Measurements from ENCODE around the gene ARID4B. TPM values are rescaled to one million over a fixed set of nuclear protein-coding genes. Genes with fewer than 3 reads are reported as not detected.

Gene ARID4B
- total and polyA plus RNA-seq, 2 of the 13 experiments (the other 11 are each of a cell fraction or from before 2014, with no cell fraction given): 9.7 to 24.6 TPM

DNA sequence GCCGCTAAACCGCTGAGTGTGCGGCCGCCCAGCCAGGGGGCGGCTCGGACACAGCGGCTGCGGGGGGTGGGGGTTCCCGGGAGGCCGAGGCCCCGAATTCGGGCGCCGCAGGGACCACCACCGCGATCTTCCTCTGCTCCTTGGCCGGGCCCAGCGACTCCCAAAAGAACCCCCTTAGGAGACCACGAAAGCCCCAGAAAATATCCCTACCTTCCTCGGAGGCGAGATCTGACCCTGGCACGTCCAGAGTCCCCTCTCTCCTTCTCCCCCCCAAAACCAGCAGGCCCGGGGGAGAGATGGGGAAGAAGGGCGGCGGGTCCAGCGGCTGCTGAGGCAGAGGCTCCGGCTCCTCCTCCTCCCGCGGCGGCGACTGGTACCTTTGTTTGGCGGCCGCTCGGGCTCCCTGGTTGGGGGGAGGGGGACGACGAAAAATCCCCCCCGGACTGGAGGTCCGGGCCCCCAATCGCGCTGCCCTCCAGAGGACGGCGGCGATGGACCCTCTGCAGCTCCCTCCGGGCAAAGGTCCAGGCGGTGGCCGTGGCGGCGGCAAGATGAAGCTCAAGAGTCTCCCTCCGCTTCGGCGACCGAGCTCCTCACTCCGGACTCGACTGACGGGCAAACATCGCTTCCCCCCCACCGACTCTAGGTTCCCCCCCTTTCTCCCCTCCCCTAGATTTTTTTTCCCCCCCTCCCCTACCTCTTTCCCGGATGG lies at the start of gene ARID4B (continued):
- TF ChIP-seq BCLAF1 (IDR thresholded peaks at IDR 0.05) (no peak), ZNF746 (CRISPR knock-in tag; IDR thresholded peaks at IDR 0.05) (peak; percentile 81), MAFF (IDR thresholded peaks at IDR 0.05; ENCODE audit: low read depth, low read length) (no peak), ZBTB44 (CRISPR knock-in tag; IDR thresholded peaks at IDR 0.05) (0 out of 2 replicates have a peak, but pooled peaks have one; percentile 61), MIER2 (CRISPR knock-in tag; IDR thresholded peaks at IDR 0.05) (no peak), ZNF431 (CRISPR knock-in tag; IDR thresholded peaks at IDR 0.05; ENCODE audit: borderline replicate concordance, low read depth) (no peak), ASH2L (IDR thresholded peaks at IDR 0.05; ENCODE audit: insufficient read length, low read depth, low read length) (peak; percentile 42), ZZZ3 (CRISPR knock-in tag; IDR thresholded peaks at IDR 0.05; ENCODE audit: borderline replicate concordance) (no peak), REPIN1 (CRISPR knock-in tag; IDR thresholded peaks at IDR 0.05; ENCODE audit: borderline replicate concordance, low read depth) (no peak), NFKB2 (CRISPR knock-in tag; IDR thresholded peaks at IDR 0.05; ENCODE audit: borderline replicate concordance) (peak; percentile 20; the same call in 1 of the 2 replicates), ZNF777 (CRISPR knock-in tag; IDR thresholded peaks at IDR 0.05) (no peak), ISX (CRISPR knock-in tag; conservative IDR thresholded peaks at IDR 0.05) (no peak), YEATS4 (CRISPR knock-in tag; IDR thresholded peaks at IDR 0.05; ENCODE audit: borderline replicate concordance) (peak; percentile 67), RFXANK (CRISPR knock-in tag; IDR thresholded peaks at IDR 0.05) (no peak), NR2F2 (IDR thresholded peaks at IDR 0.05; ENCODE audit: borderline replicate concordance, low read depth) (no peak), ZNF580 (CRISPR knock-in tag; IDR thresholded peaks at IDR 0.05; ENCODE audit: borderline replicate concordance, low read depth) (peak; percentile 48; the same call in 1 of the 2 replicates), TEAD2 (CRISPR knock-in tag; IDR thresholded peaks at IDR 0.05) (no peak), ZNF574 (CRISPR knock-in tag; IDR thresholded peaks at IDR 0.05) (no peak), NFIC (IDR thresholded peaks at IDR 0.05; ENCODE audit: low read length) (no peak), ZNF768 (CRISPR knock-in tag; IDR thresholded peaks at IDR 0.05) (no peak)
- TF ChIP-seq, protein P1, sequence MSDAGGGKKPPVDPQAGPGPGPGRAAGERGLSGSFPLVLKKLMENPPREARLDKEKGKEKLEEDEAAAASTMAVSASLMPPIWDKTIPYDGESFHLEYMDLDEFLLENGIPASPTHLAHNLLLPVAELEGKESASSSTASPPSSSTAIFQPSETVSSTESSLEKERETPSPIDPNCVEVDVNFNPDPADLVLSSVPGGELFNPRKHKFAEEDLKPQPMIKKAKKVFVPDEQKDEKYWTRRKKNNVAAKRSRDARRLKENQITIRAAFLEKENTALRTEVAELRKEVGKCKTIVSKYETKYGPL (CRISPR knock-in tag; IDR thresholded peaks at IDR 0.05): no peak

All from HepG2 (cell line).